GM12878 (cell line): ENCODE data around the gene KDM3B. TPM values are rescaled to one million over a fixed set of nuclear protein-coding genes. Genes with fewer than 3 reads are reported as not detected.

Source experiments
- ASH2L ChIP-seq: fragments of 300-600, 200-600 bp; sonication (generic); IDR thresholded peaks from 2 replicates; pipeline ENCODE4 v1.6.1; 2017; ENCODE audit warnings: low read depth, mild to moderate bottlenecking, borderline replicate concordance
- ATF7 ChIP-seq: fragments of 450-650 bp; IDR thresholded peaks from 2 replicates; pipeline ENCODE4 v1.6.1; 2016; ENCODE audit warnings: low read depth, mild to moderate bottlenecking
- CBFB ChIP-seq: IDR thresholded peaks from 2 replicates; pipeline ENCODE4 v1.6.1; 2016; ENCODE audit warnings: antibody characterized with exemption, low read depth
- CBX5 ChIP-seq: sonication (generic); IDR thresholded peaks from 2 replicates; pipeline ENCODE4 v1.6.1; 2016; ENCODE audit warnings: low read depth, moderate library complexity, mild to moderate bottlenecking, inconsistent platforms
- CEBPB ChIP-seq, 2 experiments: fragments of 150-350 bp in 1 of 2; IDR thresholded peaks; 2 replicates each; pipeline ENCODE4 v1.6.1; 2012 to 2014; ENCODE audit warnings: low read depth in 2 of 2, low read length in 2 of 2, borderline replicate concordance in 1 of 2, inconsistent platforms in 1 of 2
- ESRRA ChIP-seq: IDR thresholded peaks from 2 replicates; pipeline ENCODE4 v1.6.1; 2012; ENCODE audit warnings: mild to moderate bottlenecking, low read length, improper control_type of control experiment
- HDAC2 ChIP-seq: fragments of 200-600 bp; sonication (generic); IDR thresholded peaks from 2 replicates; pipeline ENCODE4 v1.6.1; 2017
- KAT2A ChIP-seq: conservative IDR thresholded peaks from 2 replicates; pipeline ENCODE4 v1.6.1; 2011; ENCODE audit warnings: low read depth, low read length; ENCODE audit not compliant: control insufficient read depth
- KDM1A ChIP-seq: fragments of 200-600 bp; sonication (generic); IDR thresholded peaks from 2 replicates; pipeline ENCODE4 v1.6.1; 2016; ENCODE audit warnings: borderline replicate concordance
- KLF5 ChIP-seq: fragments of 450-650 bp; IDR thresholded peaks from 2 replicates; pipeline ENCODE4 v1.6.1; 2014; ENCODE audit warnings: mild to moderate bottlenecking; ENCODE audit not compliant: partially characterized antibody
- MEF2B ChIP-seq: fragments of 450-650 bp; IDR thresholded peaks from 2 replicates; pipeline ENCODE4 v1.6.1; 2018; ENCODE audit warnings: mild to moderate bottlenecking, moderate library complexity; ENCODE audit not compliant: partially characterized antibody, poor library complexity, severe bottlenecking
- MTA2 ChIP-seq: fragments of 450-650 bp; IDR thresholded peaks from 2 replicates; pipeline ENCODE4 v1.6.1; 2016; ENCODE audit warnings: low read depth, mild to moderate bottlenecking, moderate library complexity
- MTA3 ChIP-seq: IDR thresholded peaks from 2 replicates; pipeline ENCODE4 v1.6.1; 2012; ENCODE audit warnings: low read length, inconsistent platforms, borderline replicate concordance
- MXI1 ChIP-seq: fragments of 150-350 bp; IDR thresholded peaks from 2 replicates; pipeline ENCODE4 v1.6.1; 2011; ENCODE audit warnings: low read depth, mild to moderate bottlenecking, inconsistent platforms, low read length, improper control_type of control experiment
- MYB ChIP-seq: fragments of 150-350 bp; IDR thresholded peaks from 2 replicates; pipeline ENCODE4 v1.6.1; 2014; ENCODE audit warnings: mild to moderate bottlenecking, low read depth, low read length, borderline replicate concordance
- MYC ChIP-seq: IDR thresholded peaks from 2 replicates; pipeline ENCODE4 v1.6.1; 2011; ENCODE audit warnings: mild to moderate bottlenecking, low read length, moderate library complexity, inconsistent platforms; ENCODE audit not compliant: insufficient read depth, insufficient replicate concordance, insufficient read length, severe bottlenecking
- NBN ChIP-seq: fragments of 450-650 bp; IDR thresholded peaks from 2 replicates; pipeline ENCODE4 v1.6.1; 2016
- NFYB ChIP-seq: IDR thresholded peaks from 2 replicates; pipeline ENCODE4 v1.6.1; 2011; ENCODE audit warnings: low read depth, mild to moderate bottlenecking, low read length, improper control_type of control experiment, moderate library complexity; ENCODE audit not compliant: insufficient read depth
- NR2C1 ChIP-seq: fragments of 450-650 bp; IDR thresholded peaks from 2 replicates; pipeline ENCODE4 v1.6.1; 2017; ENCODE audit warnings: antibody characterized with exemption, mild to moderate bottlenecking, moderate library complexity
- PBX3 ChIP-seq: IDR thresholded peaks from 2 replicates; pipeline ENCODE4 v1.6.1; 2011; ENCODE audit warnings: mild to moderate bottlenecking, low read depth, low read length, moderate library complexity; ENCODE audit not compliant: insufficient replicate concordance
- SMAD5 ChIP-seq: IDR thresholded peaks from 2 replicates; pipeline ENCODE4 v1.6.1; 2016; ENCODE audit warnings: antibody characterized with exemption, low read depth
- SRF ChIP-seq, 2 experiments: IDR thresholded peaks; 2 replicates each; pipeline ENCODE4 v1.6.1; 2011; ENCODE audit warnings: low read depth in 2 of 2, low read length in 2 of 2, mild to moderate bottlenecking in 1 of 2, moderate library complexity in 1 of 2
- TAF1 ChIP-seq: IDR thresholded peaks from 2 replicates; pipeline ENCODE4 v1.6.1; 2011; ENCODE audit warnings: mild to moderate bottlenecking, low read depth, low read length, borderline replicate concordance
- TARDBP ChIP-seq: IDR thresholded peaks from 2 replicates; pipeline ENCODE4 v1.6.1; 2016; ENCODE audit warnings: borderline replicate concordance
- TCF12 ChIP-seq: IDR thresholded peaks from 2 replicates; pipeline ENCODE4 v1.6.1; 2011; ENCODE audit warnings: low read depth, mild to moderate bottlenecking, low read length
- TCF3 ChIP-seq: IDR thresholded peaks from 2 replicates; pipeline ENCODE4 v1.6.1; 2012; ENCODE audit warnings: low read depth, mild to moderate bottlenecking, low read length, borderline replicate concordance; ENCODE audit not compliant: insufficient read depth
- ZBED1 ChIP-seq: IDR thresholded peaks from 2 replicates; pipeline ENCODE4 v1.6.1; 2016; ENCODE audit warnings: borderline replicate concordance
- ZBTB33 ChIP-seq: fragments of 450-650 bp; IDR thresholded peaks from 2 replicates; pipeline ENCODE4 v1.6.1; 2017; ENCODE audit warnings: mild to moderate bottlenecking
- polyA plus RNA-seq, 11 experiments: library from polyadenylated mRNA; depleted of rRNA in 4 of 11; unstranded in 6 of 11; stranded (reverse) in 5 of 11; fragments of >200 nt; fragmentation: Nextera tagmentation in 4 of 11; fragmentation: Illumina TruSeq in 1 of 11; extraction: Ambion mirVana in 4 of 11; extraction: Trizol in 1 of 11; gene quantifications; 1 replicate in 1 of 11; 2 replicates in 10 of 11; pipeline versions ENCODE4 v1.2.1 to v1.2.3, GENCODE V29; 2011 to 2016; ENCODE audit warnings: inconsistent platforms in 2 of 11, missing spikeins in 2 of 11, low read depth in 1 of 11
- total RNA-seq, 4 experiments: library from RNA; depleted of rRNA in 3 of 4; stranded (reverse); fragments of >200 nt in 3 of 4; fragmentation: Illumina TruSeq in 1 of 4; extraction: Trizol in 1 of 4; gene quantifications; 2 replicates each; pipeline versions ENCODE4 v1.2.1 to v1.2.3, GENCODE V29; 2013 to 2021

Gene KDM3B
- total and polyA plus RNA-seq, 10 of the 15 experiments (the other 5 are each of a cell fraction or from before 2014, with no cell fraction given), result 8.5 to 45.7 (median 29.0) TPM

GRCh38 chr5:138331449-138332368 is 20.8 kb upstream of the KDM3B start, which contains the start of gene CDC25C (continued):
- TF ChIP-seq CEBPB (IDR thresholded peaks at IDR 0.05; ENCODE audit: borderline replicate concordance in 1 of 2, low read depth in 2 of 2, low read length in 2 of 2), result no peak
- TF ChIP-seq TAF1, result no peak
- no peak; the same call in 1 of the 2 replicates for TF ChIP-seq NR2C1
- TF ChIP-seq NBN, result no peak
- TF ChIP-seq ZBTB33, result no peak
- peak; percentile 51; the same call in 1 of the 2 replicates for TF ChIP-seq ASH2L
- peak; percentile 17; the same call in 1 of the 2 replicates for TF ChIP-seq ATF7
- TF ChIP-seq TARDBP, result no peak
- peak; percentile 97 for TF ChIP-seq NFYB
- TF ChIP-seq MYC, result no peak
- 0 out of 2 replicates have a peak, but pooled peaks have one; percentile 14 for TF ChIP-seq ESRRA
- TF ChIP-seq TCF3, result no peak
- TF ChIP-seq CBFB, result peak; percentile 55; the same call in 1 of the 2 replicates
- no peak for TF ChIP-seq TCF12
- TF ChIP-seq KLF5, result peak; percentile 75
- no peak for TF ChIP-seq KAT2A
- TF ChIP-seq CBX5, result no peak
- no peak for TF ChIP-seq PBX3
- TF ChIP-seq MEF2B, result no peak
- TF ChIP-seq MTA2, result no peak
- peak; percentile 89 for TF ChIP-seq MXI1
- no peak for TF ChIP-seq KDM1A
- no peak for TF ChIP-seq ZBED1
- peak; percentile 58 to 69; a peak in 2 of 4 replicates for TF ChIP-seq SRF (IDR thresholded peaks at IDR 0.05; ENCODE audit: low read depth in 2 of 2, low read length in 2 of 2)
- no peak for TF ChIP-seq HDAC2
- no peak for TF ChIP-seq MTA3
- TF ChIP-seq SMAD5, result no peak
- no peak for TF ChIP-seq MYB
